HK-2 (cell line): ENCODE results near the gene RIMBP2.

Experiments
- DNase-seq: peaks from one replicate; pipeline ENCODE4 v3.0.0-alpha.2; 2018; ENCODE audit not compliant: unreplicated experiment

RIMBP2 gene

DNA sequence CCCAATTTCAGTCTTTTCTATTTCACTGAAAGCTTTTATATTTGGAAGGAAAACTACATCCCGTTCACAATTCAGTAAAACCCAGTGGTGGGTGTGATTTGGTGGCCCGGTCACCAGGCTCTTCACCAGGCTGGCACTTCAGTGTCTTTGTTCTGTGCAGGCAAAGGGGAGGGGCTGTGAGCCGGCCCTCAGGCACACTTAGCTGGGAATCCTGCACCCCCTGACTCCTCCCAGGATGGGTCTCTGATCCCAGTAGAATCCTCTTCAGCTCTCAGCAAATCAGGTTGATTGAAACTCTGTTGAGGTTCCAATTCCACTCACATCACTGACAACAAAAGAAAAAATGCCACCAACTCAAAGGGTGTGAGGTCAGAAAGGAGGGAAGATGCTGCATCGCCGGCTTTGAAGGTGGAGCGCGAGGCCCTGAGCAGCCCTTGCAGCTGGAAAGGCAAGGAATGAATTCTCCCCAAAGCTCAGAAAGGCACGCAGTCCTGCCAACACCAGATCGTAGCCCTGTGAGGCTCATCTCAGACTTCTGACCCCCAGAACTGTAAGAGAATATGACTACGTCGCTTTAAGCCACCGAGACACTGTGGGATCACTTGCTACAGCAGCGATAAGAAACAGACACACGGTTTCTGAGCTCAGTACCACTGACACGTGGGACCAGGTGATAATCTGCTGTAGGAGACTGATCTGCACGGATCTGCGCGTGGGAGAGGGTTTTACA lies 211.8 kb downstream of the RIMBP2 start:
- no peak for DNase-seq

DNA sequence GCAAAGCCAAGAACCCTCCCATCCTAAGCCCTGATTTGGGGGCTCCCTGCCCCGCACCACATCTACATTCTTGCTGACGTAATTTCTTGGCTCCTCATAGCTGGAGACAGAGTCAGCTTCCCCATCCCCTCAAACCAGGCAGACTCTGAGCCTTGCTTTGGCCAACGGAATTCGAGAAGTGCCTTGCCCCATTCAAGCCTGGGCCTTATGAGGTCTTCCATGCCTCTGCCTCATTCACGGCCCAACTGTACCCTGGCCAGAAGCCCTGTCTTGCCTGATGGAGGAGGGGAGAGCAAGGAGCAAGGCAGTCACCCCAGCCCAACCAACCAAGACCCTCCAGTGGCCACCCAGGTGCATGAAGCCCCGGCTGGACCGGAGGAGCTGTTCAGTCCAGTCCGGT lies 214.3 kb downstream of the RIMBP2 start:
- DNase-seq: no peak

DNA sequence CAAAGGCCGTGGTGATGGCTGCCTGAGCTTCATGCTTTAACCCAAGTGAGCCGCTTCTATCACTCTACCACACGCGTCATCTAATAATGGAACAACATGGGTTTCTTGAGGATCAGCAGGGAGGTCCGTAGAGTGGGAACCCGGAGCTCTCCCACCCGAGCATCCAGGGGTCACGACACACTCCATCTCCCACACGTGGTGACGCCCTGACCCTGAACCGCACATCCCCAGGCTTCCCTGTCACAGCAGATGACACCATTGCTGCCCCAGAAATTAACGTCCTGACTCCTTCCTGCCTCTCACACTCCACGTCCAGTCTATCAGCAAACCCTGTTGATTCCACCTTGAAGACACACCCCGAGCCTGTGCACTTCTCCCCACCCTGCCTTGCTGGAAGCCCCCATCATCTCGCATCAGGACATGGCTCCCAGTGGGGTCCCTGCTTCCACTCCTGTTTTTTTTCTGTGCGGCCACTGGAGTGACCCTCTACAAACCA lies 215.2 kb downstream of the RIMBP2 start:
- DNase-seq: no peak

DNA sequence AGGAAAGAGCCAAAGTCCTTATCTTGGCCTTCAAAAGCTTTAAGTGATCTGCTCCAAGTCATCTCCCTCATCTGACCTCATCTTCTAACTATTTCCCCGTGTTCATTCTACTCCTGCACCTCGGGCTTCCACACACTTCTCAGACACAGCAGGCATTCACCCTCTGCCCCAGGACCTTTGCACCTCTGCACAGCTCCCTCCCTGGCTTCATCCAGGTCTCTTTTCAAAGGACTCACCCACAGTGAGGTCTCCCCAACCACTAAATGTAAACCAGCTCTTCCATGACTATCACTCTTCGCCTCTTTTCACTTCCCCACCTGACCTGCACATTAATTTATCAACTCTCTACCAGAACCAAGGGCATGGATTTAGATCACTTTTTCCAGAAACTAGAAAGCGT lies 216.6 kb downstream of the RIMBP2 start:
- no peak for DNase-seq

DNA sequence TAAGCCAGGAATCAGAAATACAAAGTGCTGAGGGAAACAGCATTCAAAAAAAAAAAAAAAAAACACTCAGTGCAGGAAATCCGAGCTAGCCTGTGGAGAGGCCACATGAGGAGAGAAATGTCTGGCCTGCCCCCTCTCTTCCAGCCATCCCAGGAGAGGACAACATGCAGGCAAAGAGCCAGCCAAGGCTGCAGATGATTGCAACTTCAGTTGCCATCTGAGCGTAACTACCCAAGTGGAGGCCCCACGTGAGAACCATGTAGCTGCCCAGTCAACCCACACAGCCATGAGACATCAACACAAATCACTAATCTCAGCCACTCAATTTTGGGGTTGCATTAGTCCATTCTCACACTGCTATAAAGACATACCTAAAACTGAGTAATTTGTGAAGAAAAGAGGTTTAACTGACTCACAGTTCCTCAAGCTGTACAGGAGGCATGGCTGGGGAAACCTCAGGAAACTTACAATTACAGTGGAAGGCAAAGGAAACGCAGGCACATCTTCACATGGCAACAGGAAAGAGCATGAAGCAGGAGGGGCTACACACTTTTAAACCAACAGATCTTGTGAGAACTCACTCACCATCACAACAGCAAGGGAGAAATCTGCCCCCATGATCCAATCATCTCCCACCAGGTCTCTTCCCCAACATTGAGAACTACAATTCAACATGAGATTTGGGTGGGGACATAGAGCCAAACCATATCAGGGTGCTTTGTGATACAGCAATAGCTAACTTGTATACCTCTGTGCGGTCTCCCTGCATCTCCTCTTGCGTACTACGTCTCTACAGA lies 217.3 kb downstream of the RIMBP2 start:
- DNase-seq: no peak

DNA sequence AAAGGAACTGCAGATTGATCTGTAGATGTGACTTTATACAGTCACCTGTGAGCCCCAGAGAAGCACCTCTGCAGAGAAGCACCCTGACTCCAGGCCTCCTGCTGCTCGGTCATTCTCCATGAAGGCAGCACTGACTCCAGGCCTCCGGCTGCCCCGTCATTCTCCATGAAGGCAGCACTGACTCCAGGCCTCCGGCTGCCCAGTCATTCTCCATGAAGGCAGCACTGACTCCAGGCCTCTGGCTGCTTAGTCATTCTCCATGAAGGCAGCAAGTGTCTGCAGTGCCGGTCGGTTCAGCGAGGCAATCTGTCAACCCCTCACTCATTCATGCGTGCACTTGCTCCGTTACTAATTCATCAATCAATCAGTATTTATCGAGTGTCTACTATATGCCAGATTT lies 218.1 kb downstream of the RIMBP2 start:
- no peak for DNase-seq

DNA sequence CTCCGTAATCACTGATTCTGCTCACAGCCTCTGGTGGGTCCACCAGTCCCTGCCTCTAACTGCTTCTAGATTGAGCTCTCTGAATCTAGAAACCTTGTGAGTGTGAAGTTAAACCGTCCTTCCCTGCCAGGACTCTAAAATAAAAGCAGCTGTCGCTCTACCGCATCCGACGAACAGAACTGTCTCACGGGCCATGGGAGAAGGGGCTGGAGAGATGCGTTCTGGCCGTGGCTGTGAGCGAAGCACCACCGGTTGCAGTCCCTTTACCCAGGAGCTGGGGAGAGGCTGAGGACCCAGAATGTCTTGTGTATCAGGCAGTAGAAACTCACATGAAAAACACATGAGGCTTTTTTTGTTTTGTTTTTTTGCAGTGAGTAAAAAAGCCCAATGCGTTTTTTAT lies 218.8 kb downstream of the RIMBP2 start:
- no peak for DNase-seq

DNA sequence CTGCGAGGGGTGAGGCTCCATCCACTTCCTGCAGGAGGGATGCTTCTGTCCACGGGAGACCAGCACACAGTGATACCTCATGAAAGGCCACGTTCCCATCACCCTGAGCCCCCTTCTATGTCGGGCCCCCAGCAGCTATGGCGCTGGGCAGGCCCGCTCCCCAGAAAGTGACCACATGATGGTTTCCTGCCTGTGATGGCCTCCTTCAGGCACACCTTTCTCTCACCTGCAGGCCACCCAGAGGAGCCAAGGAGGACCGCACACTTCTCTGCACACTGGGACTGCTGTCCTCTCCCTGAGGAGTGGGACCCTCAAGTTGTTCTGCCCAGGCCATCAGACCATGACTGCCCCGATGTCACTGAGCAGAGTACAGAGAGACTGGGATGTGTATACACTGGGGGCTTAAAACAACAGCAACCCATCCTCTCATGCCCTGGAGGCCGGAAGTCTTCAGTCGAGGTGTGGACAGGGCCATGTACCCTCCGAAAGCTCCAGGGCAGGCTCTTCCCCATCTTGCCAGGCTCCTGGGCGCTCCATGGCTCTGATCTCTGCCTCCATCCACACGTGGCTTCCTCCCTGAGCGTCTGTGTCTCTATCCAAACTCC lies 219.5 kb downstream of the RIMBP2 start:
- no peak for DNase-seq

DNA sequence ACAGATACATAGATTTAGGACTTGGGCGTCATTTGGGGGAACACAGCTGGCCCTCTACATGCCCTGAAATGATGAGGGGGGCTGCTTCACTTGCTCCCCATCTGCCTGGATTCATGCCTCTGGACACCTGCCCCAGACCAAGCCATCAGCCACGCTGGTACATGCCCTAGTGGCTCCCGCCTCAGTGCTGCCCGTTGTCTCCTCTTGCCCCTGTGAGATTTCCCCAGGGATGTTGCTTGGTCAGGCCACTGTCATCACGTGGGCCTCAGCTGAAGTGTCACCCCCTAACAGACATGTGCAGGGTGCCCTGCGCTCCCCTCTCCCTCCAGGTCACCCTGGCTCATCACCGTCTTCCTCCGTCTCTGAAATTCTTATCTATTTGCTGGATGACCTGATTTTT lies 220.9 kb downstream of the RIMBP2 start:
- DNase-seq: no peak

DNA sequence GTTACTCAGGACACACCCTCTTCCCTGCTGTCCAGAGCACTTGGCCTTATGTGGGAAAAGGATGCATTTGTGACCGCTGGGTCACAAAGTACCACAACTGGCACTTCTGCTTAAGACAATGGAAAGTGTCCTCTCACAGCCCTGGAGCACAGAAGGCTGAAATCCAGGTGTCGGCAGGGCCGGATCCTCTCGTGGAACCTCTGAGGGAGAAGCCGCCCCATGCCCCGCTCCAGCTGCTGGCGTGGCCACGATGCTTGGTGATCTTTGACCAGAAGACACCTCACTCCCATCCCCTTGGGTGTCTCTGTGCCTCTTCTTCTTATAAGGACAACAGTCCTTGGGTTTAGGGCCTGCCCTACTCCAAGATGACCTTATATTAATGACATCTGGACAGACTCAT lies 221.4 kb downstream of the RIMBP2 start:
- DNase-seq: no peak

DNA sequence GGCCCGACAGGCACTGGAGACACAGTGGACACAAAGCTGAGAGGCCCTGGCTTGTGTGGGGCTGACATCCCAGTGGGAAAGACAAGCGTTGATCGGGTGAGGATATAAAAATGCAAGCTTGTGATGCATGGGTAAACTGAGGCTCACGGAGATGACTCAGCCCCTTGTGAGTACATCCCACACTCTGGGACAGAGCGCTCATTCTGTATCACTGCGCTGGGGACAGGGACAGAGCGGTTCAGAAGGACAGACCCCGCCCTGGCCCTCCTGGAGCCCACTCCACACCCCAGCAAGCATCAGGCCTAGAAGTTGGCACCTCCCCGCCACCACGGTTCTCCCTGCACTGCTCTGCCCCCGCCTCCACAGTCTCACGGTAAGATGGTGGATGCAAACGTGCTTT lies 222.1 kb downstream of the RIMBP2 start:
- no peak for DNase-seq

DNA sequence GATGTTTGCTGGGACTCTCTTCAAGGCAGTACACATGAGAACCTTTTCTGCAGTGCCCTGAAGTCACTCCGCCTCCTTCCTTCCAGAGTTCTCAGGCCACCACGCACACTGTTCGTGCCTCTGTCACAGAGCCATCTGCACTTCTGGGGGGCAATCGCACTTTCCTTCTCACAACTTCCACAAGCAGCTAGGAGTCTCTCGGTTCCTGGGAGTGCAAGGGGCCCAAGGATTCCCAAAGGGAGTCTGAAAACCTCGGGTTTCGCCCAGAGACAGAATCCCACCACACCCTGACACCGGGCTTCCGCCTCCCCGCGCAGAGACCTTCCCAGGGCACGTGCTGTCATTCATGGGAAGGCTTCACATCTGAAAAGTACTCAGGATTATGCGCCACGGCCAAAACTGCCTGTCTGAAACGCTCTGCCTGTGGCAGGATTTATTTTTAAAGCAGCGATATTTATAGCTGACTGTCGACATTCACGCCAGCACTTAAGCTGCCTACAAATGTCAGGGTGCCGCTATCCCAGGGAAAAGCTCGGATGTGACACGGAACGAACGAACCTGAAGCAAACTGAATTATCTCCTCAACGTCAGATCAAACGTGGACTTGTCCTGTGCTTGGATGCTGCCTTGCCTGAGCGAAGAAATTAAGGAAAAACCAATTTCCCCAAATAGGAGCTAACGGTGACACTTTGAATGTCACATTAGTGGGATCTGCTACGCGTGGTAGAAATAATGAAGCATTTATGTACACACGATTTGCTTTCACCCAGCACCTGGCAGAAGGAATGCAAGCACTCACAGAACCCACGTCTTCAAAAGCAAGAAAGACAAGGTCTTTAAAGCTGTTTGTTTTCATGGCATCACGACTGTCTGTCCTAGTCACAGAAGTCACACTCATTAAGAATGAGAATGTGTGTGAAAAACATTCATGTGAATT lies 224.4 kb downstream of the RIMBP2 start:
- DNase-seq: no peak

DNA sequence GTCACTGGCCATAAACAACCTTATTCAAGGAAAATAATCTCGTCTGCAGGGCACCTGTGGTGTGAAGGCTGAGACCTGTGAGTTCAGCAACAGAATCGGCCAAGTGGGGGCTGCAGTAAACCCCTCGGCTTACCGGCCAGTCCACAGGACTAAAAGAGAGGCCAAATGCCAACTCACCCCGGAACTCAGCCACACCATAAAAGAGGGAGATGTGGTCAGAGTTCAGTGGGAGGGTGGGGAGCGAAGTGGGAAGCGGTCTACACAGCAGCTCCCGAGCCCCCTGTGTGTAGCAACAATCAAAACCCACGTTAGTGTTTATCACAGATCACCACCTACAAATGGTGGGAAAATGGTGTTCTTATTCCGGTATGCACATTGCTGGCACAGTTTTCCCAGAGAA lies 225.4 kb downstream of the RIMBP2 start:
- no peak for DNase-seq

DNA sequence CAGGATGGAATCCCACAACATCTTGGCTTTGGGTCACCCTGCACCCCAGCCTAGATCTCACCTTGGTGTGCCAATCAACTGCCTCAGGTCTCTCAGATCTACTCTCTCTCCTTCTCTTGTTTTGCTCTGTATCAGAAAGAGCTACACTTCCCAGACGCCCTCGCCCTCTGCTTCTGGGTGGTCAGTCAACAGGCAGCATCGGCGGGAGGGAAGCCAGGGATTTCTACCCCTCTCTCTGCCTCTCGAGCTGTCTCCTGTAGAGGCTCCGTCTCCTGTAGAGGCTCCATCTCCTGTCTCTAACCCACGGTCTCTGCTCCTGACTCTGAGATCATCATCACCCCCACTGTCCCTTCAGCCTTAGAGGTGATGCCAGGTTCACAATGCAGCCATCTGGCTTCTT lies 226.8 kb downstream of the RIMBP2 start:
- DNase-seq: no peak

DNA sequence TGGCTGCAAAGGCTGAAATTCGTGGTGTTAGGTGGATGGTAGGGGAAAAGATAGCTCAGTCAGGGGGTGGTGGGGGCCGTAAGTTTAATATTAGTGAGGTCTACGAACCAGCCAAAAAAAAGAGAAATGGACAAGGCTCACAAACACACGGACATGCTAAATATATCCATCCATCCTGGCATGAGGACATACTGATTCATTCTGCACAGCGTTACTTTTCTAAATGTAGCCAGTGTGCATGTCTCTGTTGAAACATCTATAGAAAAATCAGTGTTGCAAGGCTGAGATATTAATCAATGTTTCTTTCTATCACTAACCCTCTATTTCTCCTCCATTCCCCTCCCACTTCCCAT lies 227.8 kb downstream of the RIMBP2 start:
- DNase-seq: no peak

DNA sequence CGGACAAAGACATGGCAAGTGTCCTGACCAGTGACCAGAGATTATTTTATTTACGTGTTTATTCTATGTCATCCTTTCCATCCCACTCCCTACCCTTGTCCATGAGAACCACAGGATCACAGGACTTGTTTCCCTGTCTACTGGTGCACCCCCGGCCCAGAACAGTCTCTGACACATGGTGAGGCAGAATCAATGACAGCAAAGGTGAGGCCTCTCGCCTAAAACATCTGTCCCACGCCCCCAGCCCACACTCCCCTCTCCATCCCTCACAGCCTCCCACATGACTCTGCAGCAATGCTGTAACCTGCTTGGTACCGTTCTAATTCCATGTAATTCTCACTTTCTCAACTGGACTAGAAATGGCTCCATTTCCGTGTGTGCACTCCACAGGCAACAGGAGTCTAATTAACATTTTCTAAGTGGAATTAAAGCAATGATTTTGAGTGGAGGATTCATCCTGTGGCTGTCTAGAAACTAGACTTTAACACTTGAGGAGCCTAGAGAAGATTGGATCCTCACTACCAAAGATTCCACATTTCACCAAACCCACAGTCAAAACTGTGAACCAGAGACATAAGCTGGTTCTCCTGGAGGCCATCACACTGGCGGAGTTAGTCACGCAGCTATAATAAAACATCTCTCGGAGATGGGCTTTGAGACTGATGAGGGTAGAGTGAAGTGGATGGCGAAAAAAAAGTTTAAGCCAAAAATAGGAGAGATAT lies 228.3 kb downstream of the RIMBP2 start:
- no peak for DNase-seq

DNA sequence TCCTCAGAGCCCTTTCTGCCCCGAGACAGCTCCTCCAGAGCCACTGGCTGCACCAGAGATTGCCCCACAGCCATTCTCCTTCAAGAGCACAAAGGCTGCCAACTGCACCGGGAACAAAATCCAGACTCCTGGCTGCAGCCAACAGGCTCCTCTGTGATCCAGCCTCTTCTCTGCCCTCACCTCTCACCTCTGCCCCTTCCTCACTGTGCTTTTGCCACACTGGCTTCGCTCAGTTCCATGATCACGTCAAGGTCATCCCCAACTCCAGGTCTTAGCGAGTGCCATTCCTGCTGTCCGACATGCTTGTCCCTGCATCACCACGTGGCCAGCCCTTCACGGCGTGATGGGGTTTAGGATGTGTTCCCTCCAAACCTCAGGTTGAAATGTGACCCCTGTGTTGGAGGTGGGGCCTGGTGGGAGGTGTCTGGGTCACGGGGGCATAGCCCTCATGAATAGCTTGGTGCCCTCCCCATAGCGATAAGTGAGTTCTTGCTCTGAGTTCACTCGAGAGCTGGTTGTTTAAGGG lies 229.1 kb downstream of the RIMBP2 start:
- no peak for DNase-seq

DNA sequence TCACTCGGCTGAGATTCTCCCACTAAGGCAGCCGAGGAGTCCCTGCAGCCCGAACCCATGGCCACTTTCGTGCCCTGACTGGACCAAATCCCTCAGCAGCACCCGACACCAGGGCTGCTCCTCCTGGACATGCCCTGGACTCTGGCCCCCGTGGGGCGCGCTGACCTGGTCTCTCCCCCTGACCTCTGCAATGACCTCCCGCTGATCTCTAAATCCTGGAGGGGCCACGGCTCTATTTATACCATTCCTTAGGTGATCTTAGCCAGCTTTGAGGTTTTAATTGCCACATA lies 230.0 kb downstream of the RIMBP2 start:
- no peak for DNase-seq

DNA sequence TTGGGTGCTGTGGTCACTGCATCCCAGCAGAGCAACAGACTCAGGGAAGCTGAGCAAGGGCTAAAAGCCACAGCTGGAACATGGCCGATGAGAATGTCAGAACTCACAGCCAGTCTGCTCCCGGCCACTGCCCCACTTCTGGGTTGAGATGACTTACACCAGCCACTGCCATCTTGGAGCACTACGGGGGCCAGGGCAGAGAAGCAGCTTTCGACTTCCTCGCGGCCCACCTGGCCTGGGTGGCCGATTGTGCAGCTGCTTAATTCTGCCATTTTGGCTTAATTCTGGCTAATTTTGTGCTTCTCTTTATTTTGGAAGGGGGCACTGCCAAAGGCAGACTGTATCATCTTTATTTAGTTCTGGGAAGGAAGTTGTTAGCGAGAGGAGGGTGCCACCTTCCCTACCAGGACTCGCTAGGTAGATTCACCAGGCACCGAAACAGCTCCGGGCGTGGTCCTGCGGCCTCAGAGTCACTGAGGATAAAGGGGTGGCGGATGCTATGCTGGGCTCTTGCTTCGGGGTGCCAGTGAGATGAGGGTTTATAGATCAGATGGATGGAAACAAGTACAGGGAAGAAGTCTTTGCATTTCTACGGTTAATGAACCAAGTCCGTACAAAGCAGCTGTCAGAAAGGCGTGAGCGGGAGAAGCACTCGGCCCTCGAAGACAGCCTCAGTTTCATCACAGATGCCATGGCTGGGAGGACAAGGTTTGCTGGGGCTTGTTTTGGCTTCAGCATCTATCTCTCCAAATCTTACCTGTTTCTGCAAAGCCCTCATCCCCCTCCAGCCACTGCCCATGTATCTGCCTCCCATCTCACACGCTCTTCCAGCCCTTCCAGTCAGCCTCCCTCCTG lies 230.6 kb downstream of the RIMBP2 start:
- no peak for DNase-seq

DNA sequence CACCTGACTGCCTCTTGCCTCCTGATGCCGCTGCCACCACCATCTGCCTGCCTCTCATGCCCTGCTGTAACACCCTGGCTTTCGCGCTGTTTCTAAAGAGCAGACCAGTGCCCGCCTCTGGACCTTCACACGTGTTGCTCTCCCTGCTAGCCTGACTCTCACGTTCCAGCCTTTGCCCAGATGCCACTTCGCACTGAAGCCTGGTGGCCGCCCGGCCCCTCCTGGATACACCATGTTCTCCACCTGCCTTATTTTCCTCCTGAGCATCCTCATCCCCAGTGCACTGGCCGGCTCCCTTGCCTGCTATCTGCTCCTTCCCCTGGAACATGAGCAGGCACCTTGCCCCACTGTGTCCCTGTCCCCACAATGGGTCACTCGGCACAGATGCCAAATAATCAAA lies 231.9 kb downstream of the RIMBP2 start:
- DNase-seq: no peak
